ENCODE data around the gene UPF1. TPM values are rescaled to one million over a fixed set of nuclear protein-coding genes. Genes with fewer than 3 reads are reported as not detected.
A peak's percentile ranks its signal among the peaks of the same experiment; 100 is the strongest.

Gene UPF1
- total RNA-seq, 1 donor: 36.6 TPM

DNA sequence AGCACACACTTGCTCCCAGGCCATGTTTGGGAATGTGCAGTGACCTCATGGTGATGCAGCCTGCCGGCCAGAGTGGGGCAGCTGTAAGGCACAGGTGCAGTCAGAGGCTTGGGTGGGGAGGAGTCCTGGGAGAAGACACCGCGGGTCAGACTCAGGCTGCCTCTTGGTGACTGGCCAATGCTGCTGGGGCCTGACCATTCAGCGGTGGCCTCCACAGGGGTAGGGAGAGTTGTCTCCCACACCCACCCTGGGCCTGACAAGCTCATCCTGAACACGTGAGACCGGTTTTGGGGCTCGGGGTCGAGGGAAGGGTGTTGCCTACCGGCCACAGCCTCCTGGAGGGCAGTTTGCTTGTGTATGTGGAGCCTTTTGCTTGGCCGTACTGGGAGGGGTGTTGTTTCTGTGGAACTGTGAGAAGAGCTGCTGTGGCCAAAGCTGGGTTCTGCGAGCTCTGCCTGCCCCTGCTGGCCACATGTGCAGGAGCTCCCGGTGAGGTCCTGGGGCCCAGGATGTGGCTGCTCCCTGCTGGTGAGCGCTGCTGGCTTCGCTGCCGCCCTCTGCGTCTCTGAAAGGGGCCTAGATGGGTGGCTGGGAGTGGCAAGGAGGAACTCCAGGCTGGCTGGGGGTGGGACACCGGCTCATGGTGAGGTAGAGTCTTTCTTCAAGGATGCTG, 22.1 kb downstream of the UPF1 start:
- H3K4me2 ChIP-seq (ENCODE audit: insufficient read depth, low read length): no peak overlapping the region
- H3K27ac ChIP-seq (ENCODE audit: low read depth, low read length): no peak overlapping the region
- H3K4me3 ChIP-seq (ENCODE audit: insufficient read depth, low read length): no peak overlapping the region
- H3K27me3 ChIP-seq (ENCODE audit: insufficient read depth, low read length): no peaks in the 10 kb centered on the region
- H2AFZ ChIP-seq (ENCODE audit: low read length): no peak overlapping the region
- peaks cover 79% of the 10 kb centered on the region for H3K79me2 ChIP-seq (ENCODE audit: insufficient read depth, low read length)
- peaks cover 62% of the 10 kb centered on the region for H4K20me1 ChIP-seq (ENCODE audit: insufficient read depth, low read length)
- H3K36me3 ChIP-seq (ENCODE audit: insufficient read depth, low read length): peaks cover 85% of the 10 kb centered on the region
- no peaks in the 10 kb centered on the region for H3K9me3 ChIP-seq (ENCODE audit: low read depth, low read length)
- TF ChIP-seq, protein P1, sequence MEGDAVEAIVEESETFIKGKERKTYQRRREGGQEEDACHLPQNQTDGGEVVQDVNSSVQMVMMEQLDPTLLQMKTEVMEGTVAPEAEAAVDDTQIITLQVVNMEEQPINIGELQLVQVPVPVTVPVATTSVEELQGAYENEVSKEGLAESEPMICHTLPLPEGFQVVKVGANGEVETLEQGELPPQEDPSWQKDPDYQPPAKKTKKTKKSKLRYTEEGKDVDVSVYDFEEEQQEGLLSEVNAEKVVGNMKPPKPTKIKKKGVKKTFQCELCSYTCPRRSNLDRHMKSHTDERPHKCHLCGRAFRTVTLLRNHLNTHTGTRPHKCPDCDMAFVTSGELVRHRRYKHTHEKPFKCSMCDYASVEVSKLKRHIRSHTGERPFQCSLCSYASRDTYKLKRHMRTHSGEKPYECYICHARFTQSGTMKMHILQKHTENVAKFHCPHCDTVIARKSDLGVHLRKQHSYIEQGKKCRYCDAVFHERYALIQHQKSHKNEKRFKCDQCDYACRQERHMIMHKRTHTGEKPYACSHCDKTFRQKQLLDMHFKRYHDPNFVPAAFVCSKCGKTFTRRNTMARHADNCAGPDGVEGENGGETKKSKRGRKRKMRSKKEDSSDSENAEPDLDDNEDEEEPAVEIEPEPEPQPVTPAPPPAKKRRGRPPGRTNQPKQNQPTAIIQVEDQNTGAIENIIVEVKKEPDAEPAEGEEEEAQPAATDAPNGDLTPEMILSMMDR (IDR thresholded peaks at IDR 0.05; ENCODE audit: extremely low read depth, low read depth, low read length): no peak
- DNase-seq (ENCODE audit: insufficient read length, low spot score, missing footprints): peak; percentile 89
- H3K4me1 ChIP-seq (ENCODE audit: insufficient read depth, low read length): peaks cover 11% of the 10 kb centered on the region

DNA sequence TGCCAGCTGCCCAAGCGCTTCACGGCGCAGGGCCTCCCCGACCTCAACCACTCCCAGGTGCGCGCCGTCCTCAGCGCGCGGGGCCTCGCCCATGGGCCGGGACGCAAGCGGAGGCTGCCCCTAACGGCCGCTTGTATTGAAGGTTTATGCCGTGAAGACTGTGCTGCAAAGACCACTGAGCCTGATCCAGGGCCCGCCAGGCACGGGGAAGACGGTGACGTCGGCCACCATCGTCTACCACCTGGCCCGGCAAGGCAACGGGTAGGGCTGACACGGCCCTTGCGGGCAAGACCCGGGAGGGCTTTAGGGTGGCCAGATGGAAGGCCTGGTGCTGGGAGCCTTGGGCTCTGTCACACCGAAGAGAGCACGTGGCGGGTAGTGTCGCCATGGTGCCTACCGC, 23.2 kb downstream of the UPF1 start:
- Histone ChIP-seq H3K27me3 (ENCODE audit: insufficient read depth, low read length) (no peaks in the 10 kb centered on the region), H3K27ac (ENCODE audit: low read depth, low read length) (no peak overlapping the region), H3K4me3 (ENCODE audit: insufficient read depth, low read length) (no peak overlapping the region), H3K4me1 (ENCODE audit: insufficient read depth, low read length) (peaks cover under 1% of the 10 kb centered on the region), H3K79me2 (ENCODE audit: insufficient read depth, low read length) (peaks cover 74% of the 10 kb centered on the region), H3K9me3 (ENCODE audit: low read depth, low read length) (no peaks in the 10 kb centered on the region), H4K20me1 (ENCODE audit: insufficient read depth, low read length) (peaks cover 63% of the 10 kb centered on the region), H3K36me3 (ENCODE audit: insufficient read depth, low read length) (peaks cover 96% of the 10 kb centered on the region), H3K4me2 (ENCODE audit: insufficient read depth, low read length) (no peak overlapping the region), H2AFZ (ENCODE audit: low read length) (no peak overlapping the region)
- TF ChIP-seq, protein P1 (IDR thresholded peaks at IDR 0.05; ENCODE audit: extremely low read depth, low read depth, low read length): no peak
- peak; percentile 54 for DNase-seq (ENCODE audit: insufficient read length, low spot score, missing footprints)

DNA sequence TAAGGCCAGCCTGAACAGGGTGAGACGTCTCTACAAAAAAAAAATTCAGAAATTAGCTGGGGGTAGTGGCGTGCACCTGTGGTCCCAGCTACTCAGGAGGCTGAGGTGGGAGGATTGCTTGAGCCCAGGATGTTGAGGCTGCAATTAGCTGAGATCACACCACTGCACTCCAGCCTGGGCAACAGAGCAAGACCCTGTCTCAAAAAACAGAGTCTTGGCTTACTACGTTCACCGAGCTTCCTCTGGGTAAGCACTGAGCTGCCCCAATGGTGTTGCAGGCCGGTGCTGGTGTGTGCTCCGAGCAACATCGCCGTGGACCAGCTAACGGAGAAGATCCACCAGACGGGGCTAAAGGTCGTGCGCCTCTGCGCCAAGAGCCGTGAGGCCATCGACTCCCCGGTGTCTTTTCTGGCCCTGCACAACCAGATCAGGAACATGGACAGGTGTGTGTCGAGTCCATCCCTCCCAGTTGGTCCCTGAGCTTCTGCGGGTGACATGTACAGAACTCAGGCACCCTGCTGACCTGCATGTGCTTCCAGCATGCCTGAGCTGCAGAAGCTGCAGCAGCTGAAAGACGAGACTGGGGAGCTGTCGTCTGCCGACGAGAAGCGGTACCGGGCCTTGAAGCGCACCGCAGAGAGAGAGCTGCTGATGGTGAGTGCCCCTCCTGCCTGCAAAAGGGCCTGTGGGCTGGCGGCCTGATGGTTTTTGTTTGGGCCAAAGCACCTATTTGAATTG, 24.1 kb downstream of the UPF1 start:
- peaks cover 97% of the 10 kb centered on the region for H3K36me3 ChIP-seq (ENCODE audit: insufficient read depth, low read length)
- no peaks in the 10 kb centered on the region for H3K9me3 ChIP-seq (ENCODE audit: low read depth, low read length)
- H3K4me3 ChIP-seq (ENCODE audit: insufficient read depth, low read length): no peak overlapping the region
- TF ChIP-seq, protein P1 (IDR thresholded peaks at IDR 0.05; ENCODE audit: extremely low read depth, low read depth, low read length): no peak
- H3K4me1 ChIP-seq (ENCODE audit: insufficient read depth, low read length): no peaks in the 10 kb centered on the region
- no peaks in the 10 kb centered on the region for H3K27me3 ChIP-seq (ENCODE audit: insufficient read depth, low read length)
- H3K27ac ChIP-seq (ENCODE audit: low read depth, low read length): no peak overlapping the region
- H3K4me2 ChIP-seq (ENCODE audit: insufficient read depth, low read length): no peak overlapping the region
- H4K20me1 ChIP-seq (ENCODE audit: insufficient read depth, low read length): peaks cover 56% of the 10 kb centered on the region
- peaks cover 72% of the 10 kb centered on the region for H3K79me2 ChIP-seq (ENCODE audit: insufficient read depth, low read length)
- DNase-seq (ENCODE audit: insufficient read length, low spot score, missing footprints): no peak
- no peak overlapping the region for H2AFZ ChIP-seq (ENCODE audit: low read length)

DNA sequence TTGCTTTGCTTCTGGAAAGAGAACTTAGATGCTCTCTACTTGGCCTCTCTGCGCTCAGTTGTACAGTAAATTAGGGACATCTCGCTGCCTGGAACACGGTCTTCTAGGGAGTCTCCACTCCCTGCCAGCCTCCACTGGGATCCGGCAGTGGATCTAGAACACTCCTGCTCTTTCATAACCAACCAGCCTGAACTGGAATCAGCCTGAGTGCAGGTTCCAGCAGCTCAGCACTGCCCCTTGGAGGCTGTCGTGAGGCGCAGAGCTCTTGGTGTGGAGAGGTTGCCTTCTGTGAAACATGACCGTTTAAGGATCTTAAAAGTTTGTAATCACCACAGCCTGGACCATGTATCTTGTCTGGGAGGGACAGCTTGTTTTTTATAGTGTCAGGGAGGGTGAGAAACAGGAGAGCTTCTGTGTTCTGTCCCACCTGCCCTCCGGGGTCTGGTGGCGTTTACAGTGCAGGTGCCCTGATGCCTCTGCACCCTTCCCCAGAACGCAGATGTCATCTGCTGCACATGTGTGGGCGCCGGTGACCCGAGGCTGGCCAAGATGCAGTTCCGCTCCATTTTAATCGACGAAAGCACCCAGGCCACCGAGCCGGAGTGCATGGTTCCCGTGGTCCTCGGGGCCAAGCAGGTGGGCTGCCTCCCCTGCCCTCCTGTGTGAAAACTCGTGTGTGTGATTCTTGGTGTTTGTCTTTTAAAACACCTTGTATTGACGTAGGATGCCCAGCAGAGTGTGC, 24.8 kb downstream of the UPF1 start:
- TF ChIP-seq, protein P1 (IDR thresholded peaks at IDR 0.05; ENCODE audit: extremely low read depth, low read depth, low read length): peak; percentile 49
- peaks cover 97% of the 10 kb centered on the region for H3K36me3 ChIP-seq (ENCODE audit: insufficient read depth, low read length)
- H2AFZ ChIP-seq (ENCODE audit: low read length): no peak overlapping the region
- peaks cover 69% of the 10 kb centered on the region for H3K79me2 ChIP-seq (ENCODE audit: insufficient read depth, low read length)
- H3K4me1 ChIP-seq (ENCODE audit: insufficient read depth, low read length): no peaks in the 10 kb centered on the region
- no peak overlapping the region for H3K4me3 ChIP-seq (ENCODE audit: insufficient read depth, low read length)
- H3K27ac ChIP-seq (ENCODE audit: low read depth, low read length): no peak overlapping the region
- H4K20me1 ChIP-seq (ENCODE audit: insufficient read depth, low read length): peaks cover 53% of the 10 kb centered on the region
- no peaks in the 10 kb centered on the region for H3K27me3 ChIP-seq (ENCODE audit: insufficient read depth, low read length)
- H3K4me2 ChIP-seq (ENCODE audit: insufficient read depth, low read length): no peak overlapping the region
- DNase-seq (ENCODE audit: insufficient read length, low spot score, missing footprints): peak; percentile 99
- H3K9me3 ChIP-seq (ENCODE audit: low read depth, low read length): no peaks in the 10 kb centered on the region

All from osteoblast (primary cell).